ENCODE measurements around the gene NCAM2.
"Not testable (repeated sequence)": the region's sequence is repeated elsewhere in the genome, so short reads cannot be mapped to it uniquely, and the experiment has no call there.

Gene NCAM2

DNA sequence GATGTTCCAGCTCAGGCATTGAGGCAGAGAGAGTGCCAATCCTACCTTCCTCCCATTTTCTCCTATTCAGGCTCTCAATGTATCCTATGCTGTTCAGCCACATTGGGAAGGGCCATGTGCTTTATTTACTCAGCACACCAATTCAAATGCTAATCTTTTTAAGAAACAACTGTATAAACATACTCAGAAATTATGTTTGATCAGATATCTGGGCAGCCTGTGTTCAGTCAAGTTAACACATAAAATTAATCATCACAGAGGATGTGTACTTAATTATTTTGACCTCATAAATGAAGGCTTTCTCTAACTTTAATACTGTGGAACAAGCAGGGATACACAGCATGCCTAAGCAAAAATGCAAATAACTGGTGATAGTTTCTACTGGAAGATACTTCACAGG, 149.8 kb downstream of the NCAM2 start:
- TF ChIP-seq, protein P1, sequence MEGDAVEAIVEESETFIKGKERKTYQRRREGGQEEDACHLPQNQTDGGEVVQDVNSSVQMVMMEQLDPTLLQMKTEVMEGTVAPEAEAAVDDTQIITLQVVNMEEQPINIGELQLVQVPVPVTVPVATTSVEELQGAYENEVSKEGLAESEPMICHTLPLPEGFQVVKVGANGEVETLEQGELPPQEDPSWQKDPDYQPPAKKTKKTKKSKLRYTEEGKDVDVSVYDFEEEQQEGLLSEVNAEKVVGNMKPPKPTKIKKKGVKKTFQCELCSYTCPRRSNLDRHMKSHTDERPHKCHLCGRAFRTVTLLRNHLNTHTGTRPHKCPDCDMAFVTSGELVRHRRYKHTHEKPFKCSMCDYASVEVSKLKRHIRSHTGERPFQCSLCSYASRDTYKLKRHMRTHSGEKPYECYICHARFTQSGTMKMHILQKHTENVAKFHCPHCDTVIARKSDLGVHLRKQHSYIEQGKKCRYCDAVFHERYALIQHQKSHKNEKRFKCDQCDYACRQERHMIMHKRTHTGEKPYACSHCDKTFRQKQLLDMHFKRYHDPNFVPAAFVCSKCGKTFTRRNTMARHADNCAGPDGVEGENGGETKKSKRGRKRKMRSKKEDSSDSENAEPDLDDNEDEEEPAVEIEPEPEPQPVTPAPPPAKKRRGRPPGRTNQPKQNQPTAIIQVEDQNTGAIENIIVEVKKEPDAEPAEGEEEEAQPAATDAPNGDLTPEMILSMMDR (conservative IDR thresholded peaks at IDR 0.05; ENCODE audit: low read depth, low read length), result no peak
- no peak for DNase-seq (ENCODE audit: low read depth)
- no peak overlapping the region for H3K4me3 ChIP-seq (ENCODE audit: low read length)

DNA sequence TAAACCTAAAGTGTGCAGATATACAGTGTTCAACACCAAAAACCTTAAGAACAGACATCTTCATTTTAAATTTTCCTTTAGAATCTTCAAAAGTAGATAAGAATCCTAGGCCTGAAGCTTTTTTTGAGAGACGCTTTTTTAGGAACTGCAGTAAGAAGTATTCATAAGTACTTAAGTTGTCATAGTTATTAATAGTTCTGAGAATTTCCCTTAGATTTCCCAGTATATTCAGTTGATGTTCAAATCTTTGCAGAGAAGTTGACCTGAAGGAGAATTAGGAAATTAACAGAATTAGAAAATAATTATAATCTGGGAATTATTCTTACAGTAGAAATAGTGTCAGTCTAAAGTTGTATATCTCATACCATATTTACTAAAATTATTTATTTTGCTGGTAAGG, 150.3 kb downstream of the NCAM2 start:
- no peak for DNase-seq (ENCODE audit: low read depth)
- H3K4me3 ChIP-seq (ENCODE audit: low read length), result no peak overlapping the region
- TF ChIP-seq, protein P1 (conservative IDR thresholded peaks at IDR 0.05; ENCODE audit: low read depth, low read length), result no peak

DNA sequence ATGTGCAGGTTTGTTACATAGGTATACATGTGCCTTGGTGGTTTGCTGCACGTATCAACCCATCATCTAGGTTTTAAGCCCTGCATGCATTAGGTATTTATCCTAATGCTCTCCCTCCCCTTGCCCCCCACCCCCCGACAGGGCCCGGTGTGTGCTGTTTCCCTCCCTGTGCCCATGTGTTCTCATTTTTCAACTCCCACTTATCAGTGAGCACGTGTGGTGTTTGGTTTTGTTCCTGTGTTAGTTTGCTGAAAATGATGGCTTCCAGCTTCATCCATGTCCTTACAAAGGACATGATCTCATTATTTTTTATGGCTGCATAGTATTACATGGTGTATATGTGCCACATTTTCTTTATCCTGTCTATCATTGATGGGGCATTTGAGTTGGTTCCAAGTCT, 151.2 kb downstream of the NCAM2 start:
- DNase-seq (ENCODE audit: low read depth); H3K4me3 ChIP-seq (ENCODE audit: low read length): not testable (repeated sequence)

DNA sequence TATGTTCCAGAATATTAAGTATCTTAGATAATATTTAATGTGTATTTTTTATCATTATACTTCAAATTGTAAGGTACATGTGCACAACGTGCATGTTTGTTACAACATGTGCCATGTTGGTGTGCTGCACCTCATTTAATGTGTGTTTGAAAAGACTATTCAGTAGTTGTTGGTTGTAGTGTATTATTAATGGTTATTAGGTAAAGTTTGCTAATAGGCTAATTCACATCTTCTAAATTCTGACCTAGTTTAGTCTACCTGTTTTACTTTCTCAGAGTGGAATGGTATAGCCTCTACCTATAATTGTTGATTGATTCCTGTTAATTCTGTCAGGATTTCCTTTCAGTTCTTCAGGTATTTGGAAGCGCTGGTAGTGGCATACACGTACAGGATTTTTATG, 153.0 kb downstream of the NCAM2 start:
- no peak overlapping the region for H3K4me3 ChIP-seq (ENCODE audit: low read length)
- DNase-seq (ENCODE audit: low read depth), result no peak
- TF ChIP-seq, protein P1 (conservative IDR thresholded peaks at IDR 0.05; ENCODE audit: low read depth, low read length), result no peak

DNA sequence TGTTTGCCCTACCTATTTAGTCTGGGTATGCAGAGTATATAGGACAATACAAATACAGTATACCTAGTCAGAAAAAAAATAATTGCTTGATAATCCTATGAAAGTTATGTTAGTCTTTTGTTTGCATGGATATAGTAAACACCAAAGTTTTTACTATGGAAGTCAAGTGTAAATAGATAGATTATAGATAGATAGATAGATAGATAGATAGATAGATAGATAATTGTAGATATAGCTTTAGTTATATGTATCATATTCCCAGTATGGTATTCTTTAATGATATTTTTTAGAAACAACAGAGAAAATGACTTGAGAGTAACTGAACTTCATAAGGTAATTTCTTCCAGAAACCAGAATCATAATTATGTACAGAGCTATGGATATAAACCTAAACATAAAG, 158.2 kb downstream of the NCAM2 start:
- DNase-seq (ENCODE audit: low read depth), result no peak
- H3K4me3 ChIP-seq (ENCODE audit: low read length), result no peak overlapping the region
- TF ChIP-seq, protein P1 (conservative IDR thresholded peaks at IDR 0.05; ENCODE audit: low read depth, low read length), result no peak

DNA sequence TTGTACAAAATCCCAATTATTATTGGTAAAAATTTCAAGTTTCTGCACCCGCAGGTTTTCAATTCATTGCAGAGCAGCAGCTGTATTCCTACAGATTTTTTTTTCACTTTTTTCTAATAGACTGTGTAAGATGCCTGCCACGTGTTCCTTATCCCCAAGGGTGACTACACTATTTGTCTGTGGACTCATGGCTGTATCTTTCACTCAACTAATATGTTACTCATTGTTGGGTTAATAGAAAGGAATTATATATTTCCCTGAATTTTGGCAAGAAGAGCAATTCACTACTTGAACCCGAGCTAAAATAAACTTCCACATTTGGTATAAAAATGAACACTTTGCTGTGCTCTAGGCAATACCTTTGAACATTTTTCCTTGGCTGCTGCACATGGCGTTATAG, 158.7 kb downstream of the NCAM2 start:
- H3K4me3 ChIP-seq (ENCODE audit: low read length), result no peak overlapping the region
- TF ChIP-seq, protein P1 (conservative IDR thresholded peaks at IDR 0.05; ENCODE audit: low read depth, low read length), result no peak
- DNase-seq (ENCODE audit: low read depth), result no peak

DNA sequence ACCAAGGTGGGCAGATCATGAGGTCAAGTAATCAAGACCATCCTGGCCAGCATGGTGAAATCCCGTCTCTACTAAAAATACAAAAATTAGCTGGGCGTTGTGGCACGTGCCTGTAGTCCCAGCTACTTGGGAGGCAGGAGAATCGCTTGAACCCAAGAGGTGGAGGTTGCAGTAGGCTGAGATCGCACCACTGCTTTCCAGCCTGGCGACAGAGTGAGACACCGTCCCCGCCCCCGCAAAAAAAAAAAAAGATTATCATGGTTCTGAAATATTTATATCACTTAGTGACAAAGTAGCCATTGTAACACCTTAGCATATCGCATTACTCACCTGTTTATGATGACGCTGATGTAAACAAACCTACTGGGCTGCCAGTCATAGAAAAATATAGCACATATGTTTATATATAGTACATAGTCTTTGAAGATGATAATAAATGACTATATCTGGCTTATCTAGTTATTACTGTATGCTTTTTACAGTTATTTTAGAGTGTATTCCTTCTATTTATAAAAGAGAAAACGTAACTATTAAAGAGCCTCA, 160.2 kb downstream of the NCAM2 start:
- no peak for DNase-seq (ENCODE audit: low read depth)
- no peak overlapping the region for H3K4me3 ChIP-seq (ENCODE audit: low read length)
- TF ChIP-seq, protein P1 (conservative IDR thresholded peaks at IDR 0.05; ENCODE audit: low read depth, low read length), result no peak

Measured in retinal pigment epithelial cell (primary cell).